KMS-11 (cell line): Measurements from ENCODE around the gene BTBD16.

ENCODE experiments used
- H2AFZ ChIP-seq: fragments of 200-600 bp; sonication (generic); 2 replicates; pipeline ENCODE4 v1.6.1; 2016; ENCODE audit warnings: antibody characterized with exemption, mixed run types, low read depth
- H3K27ac ChIP-seq: fragments of 200-600 bp; sonication (generic); 2 replicates; pipeline ENCODE4 v1.6.1; 2016; ENCODE audit warnings: mild to moderate bottlenecking, mixed run types
- H3K27me3 ChIP-seq: fragments of 200-600 bp; sonication (generic); 2 replicates; pipeline ENCODE4 v1.6.1; 2017; ENCODE audit warnings: mild to moderate bottlenecking, low read depth, mixed run types, moderate library complexity; ENCODE audit not compliant: insufficient read depth
- H3K36me3 ChIP-seq: fragments of 200-600 bp; sonication (generic); 2 replicates; pipeline ENCODE4 v1.6.1; 2017; ENCODE audit warnings: mild to moderate bottlenecking, mixed run types; ENCODE audit not compliant: insufficient read depth
- H3K4me1 ChIP-seq: fragments of 200-600 bp; sonication (generic); 2 replicates; pipeline ENCODE4 v1.6.1; 2016; ENCODE audit warnings: mild to moderate bottlenecking, low read depth, mixed run types; ENCODE audit not compliant: poor library complexity, severe bottlenecking
- H3K4me2 ChIP-seq: fragments of 200-600 bp; sonication (generic); 2 replicates; pipeline ENCODE4 v1.7.0; 2016; ENCODE audit warnings: mild to moderate bottlenecking, mixed run types
- H3K4me3 ChIP-seq: fragments of 200-600 bp; sonication (generic); IDR thresholded peaks from 2 replicates; pipeline ENCODE4 v1.6.1; 2017; ENCODE audit warnings: low read depth, low read length, mixed read lengths; ENCODE audit not compliant: insufficient read depth
- H3K79me2 ChIP-seq: fragments of 200-600 bp; sonication (generic); 2 replicates; pipeline ENCODE4 v1.6.1; 2016; ENCODE audit warnings: low read depth, mixed run types; ENCODE audit not compliant: insufficient read depth
- H3K9ac ChIP-seq: fragments of 200-600 bp; sonication (generic); 2 replicates; pipeline ENCODE4 v1.6.1; 2016; ENCODE audit warnings: mild to moderate bottlenecking, mixed run types
- H4K20me1 ChIP-seq: fragments of 200-600 bp; sonication (generic); 2 replicates; pipeline ENCODE4 v1.6.1; 2016; ENCODE audit warnings: mild to moderate bottlenecking, mixed run types; ENCODE audit not compliant: insufficient read depth
- CTCF ChIP-seq: fragments of 200-600 bp; sonication (generic); conservative IDR thresholded peaks from 2 replicates; pipeline ENCODE4 v1.6.1; 2017; ENCODE audit warnings: low read depth, mild to moderate bottlenecking, antibody characterized with exemption, low read length, moderate library complexity, mixed read lengths

The BTBD16 gene

GRCh38 chr10:122293961-122294380 is 22.9 kb downstream of the BTBD16 start:
- Histone ChIP-seq H3K4me1 (no peaks in the 10 kb centered on the region), H2AFZ (no peak overlapping the region), H4K20me1 (no peaks in the 10 kb centered on the region), H3K4me2 (no peak overlapping the region), H3K79me2 (no peaks in the 10 kb centered on the region), H3K27me3 (no peaks in the 10 kb centered on the region), H3K9ac (no peak overlapping the region), H3K27ac (no peak overlapping the region), H3K4me3 (no peak overlapping the region), H3K36me3 (no peaks in the 10 kb centered on the region)
- TF ChIP-seq CTCF, result no peak

- Histone ChIP-seq H3K79me2 (no peaks in the 10 kb centered on the region), H3K4me2 (no peak overlapping the region), H3K27ac (no peak overlapping the region), H3K27me3 (no peaks in the 10 kb centered on the region), H3K9ac (no peak overlapping the region), H3K36me3 (no peaks in the 10 kb centered on the region), H4K20me1 (no peaks in the 10 kb centered on the region), H3K4me3 (no peak overlapping the region), H2AFZ (no peak overlapping the region), H3K4me1 (no peaks in the 10 kb centered on the region)
- no peak for TF ChIP-seq CTCF
Observed at GRCh38 chr10:122294511-122295450, 23.7 kb downstream of the BTBD16 start.

- Histone ChIP-seq H3K9ac (no peak overlapping the region), H4K20me1 (no peaks in the 10 kb centered on the region), H3K27me3 (no peaks in the 10 kb centered on the region), H3K36me3 (no peaks in the 10 kb centered on the region), H3K4me2 (no peak overlapping the region), H2AFZ (no peak overlapping the region), H3K4me1 (no peaks in the 10 kb centered on the region), H3K4me3 (no peak overlapping the region), H3K27ac (no peak overlapping the region), H3K79me2 (no peaks in the 10 kb centered on the region)
- no peak for TF ChIP-seq CTCF
Observed at GRCh38 chr10:122295451-122295809, 24.3 kb downstream of the BTBD16 start.

GRCh38 chr10:122296363-122297120 is 25.4 kb downstream of the BTBD16 start:
- H3K9ac ChIP-seq, result no peak overlapping the region
- H3K27me3 ChIP-seq, result no peaks in the 10 kb centered on the region
- no peaks in the 10 kb centered on the region for H3K36me3 ChIP-seq
- no peak overlapping the region for H3K4me2 ChIP-seq
- no peak for TF ChIP-seq CTCF
- no peak overlapping the region for H2AFZ ChIP-seq
- no peaks in the 10 kb centered on the region for H4K20me1 ChIP-seq
- H3K4me1 ChIP-seq, result no peaks in the 10 kb centered on the region
- no peak overlapping the region for H3K4me3 ChIP-seq
- H3K27ac ChIP-seq, result no peak overlapping the region
- no peaks in the 10 kb centered on the region for H3K79me2 ChIP-seq
